ENCODE results near the gene FRMD4B.

FRMD4B gene

GRCh38 chr3:69417541-69418078 lies 31.7 kb upstream of the FRMD4B start:
- Histone ChIP-seq H3K9ac (ENCODE audit: low read length) (no peak overlapping the region), H3K4me3 (ENCODE audit: low read length) (no peak overlapping the region), H3K9me3 (ENCODE audit: control insufficient read depth, low read length) (no peaks in the 10 kb centered on the region), H3K36me3 (ENCODE audit: control insufficient read depth, insufficient read depth, low read length) (no peaks in the 10 kb centered on the region), H3K4me1 (ENCODE audit: control insufficient read depth, insufficient read depth, low read length) (no peaks in the 10 kb centered on the region), H3K27me3 (ENCODE audit: control insufficient read depth, insufficient read depth, low read length) (no peaks in the 10 kb centered on the region)

- H3K27me3 ChIP-seq (ENCODE audit: control insufficient read depth, insufficient read depth, low read length): no peaks in the 10 kb centered on the region
- H3K9me3 ChIP-seq (ENCODE audit: control insufficient read depth, low read length): no peaks in the 10 kb centered on the region
- no peaks in the 10 kb centered on the region for H3K4me1 ChIP-seq (ENCODE audit: control insufficient read depth, insufficient read depth, low read length)
- H3K36me3 ChIP-seq (ENCODE audit: control insufficient read depth, insufficient read depth, low read length): no peaks in the 10 kb centered on the region
- H3K4me3 ChIP-seq (ENCODE audit: low read length): no peak overlapping the region
- no peak overlapping the region for H3K9ac ChIP-seq (ENCODE audit: low read length)
Observed at GRCh38 chr3:69413551-69414207, 27.8 kb upstream of the FRMD4B start.

GRCh38 chr3:69411346-69411745 lies 25.5 kb upstream of the FRMD4B start:
- no peaks in the 10 kb centered on the region for H3K27me3 ChIP-seq (ENCODE audit: control insufficient read depth, insufficient read depth, low read length)
- H3K9ac ChIP-seq (ENCODE audit: low read length): no peak overlapping the region
- no peak overlapping the region for H3K4me3 ChIP-seq (ENCODE audit: low read length)
- H3K9me3 ChIP-seq (ENCODE audit: control insufficient read depth, low read length): no peaks in the 10 kb centered on the region
- no peaks in the 10 kb centered on the region for H3K4me1 ChIP-seq (ENCODE audit: control insufficient read depth, insufficient read depth, low read length)
- no peaks in the 10 kb centered on the region for H3K36me3 ChIP-seq (ENCODE audit: control insufficient read depth, insufficient read depth, low read length)

- no peaks in the 10 kb centered on the region for H3K36me3 ChIP-seq (ENCODE audit: control insufficient read depth, insufficient read depth, low read length)
- H3K4me3 ChIP-seq (ENCODE audit: low read length): no peak overlapping the region
- no peaks in the 10 kb centered on the region for H3K9me3 ChIP-seq (ENCODE audit: control insufficient read depth, low read length)
- H3K27me3 ChIP-seq (ENCODE audit: control insufficient read depth, insufficient read depth, low read length): no peaks in the 10 kb centered on the region
- no peak overlapping the region for H3K9ac ChIP-seq (ENCODE audit: low read length)
- no peaks in the 10 kb centered on the region for H3K4me1 ChIP-seq (ENCODE audit: control insufficient read depth, insufficient read depth, low read length)
Observed at GRCh38 chr3:69410301-69410700, 24.4 kb upstream of the FRMD4B start.

- Histone ChIP-seq H3K27me3 (ENCODE audit: control insufficient read depth, insufficient read depth, low read length) (no peaks in the 10 kb centered on the region), H3K4me3 (ENCODE audit: low read length) (no peak overlapping the region), H3K9me3 (ENCODE audit: control insufficient read depth, low read length) (no peaks in the 10 kb centered on the region), H3K36me3 (ENCODE audit: control insufficient read depth, insufficient read depth, low read length) (no peaks in the 10 kb centered on the region), H3K9ac (ENCODE audit: low read length) (no peak overlapping the region), H3K4me1 (ENCODE audit: control insufficient read depth, insufficient read depth, low read length) (no peaks in the 10 kb centered on the region)
Observed at GRCh38 chr3:69409831-69410230, 23.9 kb upstream of the FRMD4B start.

GRCh38 chr3:69409011-69409410 lies 23.1 kb upstream of the FRMD4B start:
- H3K4me3 ChIP-seq (ENCODE audit: low read length): no peak overlapping the region
- H3K36me3 ChIP-seq (ENCODE audit: control insufficient read depth, insufficient read depth, low read length): no peaks in the 10 kb centered on the region
- no peaks in the 10 kb centered on the region for H3K9me3 ChIP-seq (ENCODE audit: control insufficient read depth, low read length)
- H3K4me1 ChIP-seq (ENCODE audit: control insufficient read depth, insufficient read depth, low read length): no peaks in the 10 kb centered on the region
- no peaks in the 10 kb centered on the region for H3K27me3 ChIP-seq (ENCODE audit: control insufficient read depth, insufficient read depth, low read length)
- H3K9ac ChIP-seq (ENCODE audit: low read length): no peak overlapping the region

GRCh38 chr3:69408542-69408941 lies 22.7 kb upstream of the FRMD4B start:
- Histone ChIP-seq H3K4me1 (ENCODE audit: control insufficient read depth, insufficient read depth, low read length) (no peaks in the 10 kb centered on the region), H3K27me3 (ENCODE audit: control insufficient read depth, insufficient read depth, low read length) (no peaks in the 10 kb centered on the region), H3K9ac (ENCODE audit: low read length) (no peak overlapping the region), H3K4me3 (ENCODE audit: low read length) (no peak overlapping the region), H3K9me3 (ENCODE audit: control insufficient read depth, low read length) (no peaks in the 10 kb centered on the region), H3K36me3 (ENCODE audit: control insufficient read depth, insufficient read depth, low read length) (no peaks in the 10 kb centered on the region)

GRCh38 chr3:69407908-69408307 lies 22.0 kb upstream of the FRMD4B start:
- Histone ChIP-seq H3K4me1 (ENCODE audit: control insufficient read depth, insufficient read depth, low read length) (no peaks in the 10 kb centered on the region), H3K36me3 (ENCODE audit: control insufficient read depth, insufficient read depth, low read length) (no peaks in the 10 kb centered on the region), H3K9ac (ENCODE audit: low read length) (no peak overlapping the region)

GRCh38 chr3:69406163-69406562 lies 20.3 kb upstream of the FRMD4B start:
- Histone ChIP-seq H3K4me3 (ENCODE audit: low read length) (no peak overlapping the region), H3K4me1 (ENCODE audit: control insufficient read depth, insufficient read depth, low read length) (no peaks in the 10 kb centered on the region), H3K27me3 (ENCODE audit: control insufficient read depth, insufficient read depth, low read length) (no peaks in the 10 kb centered on the region), H3K36me3 (ENCODE audit: control insufficient read depth, insufficient read depth, low read length) (no peaks in the 10 kb centered on the region), H3K9ac (ENCODE audit: low read length) (no peak overlapping the region), H3K9me3 (ENCODE audit: control insufficient read depth, low read length) (no peaks in the 10 kb centered on the region)

More at GRCh38 chr3:69407908-69408307, 22.0 kb upstream of the FRMD4B start:
- Histone ChIP-seq H3K4me3 (ENCODE audit: low read length) (no peak overlapping the region), H3K27me3 (ENCODE audit: control insufficient read depth, insufficient read depth, low read length) (no peaks in the 10 kb centered on the region), H3K9me3 (ENCODE audit: control insufficient read depth, low read length) (no peaks in the 10 kb centered on the region)

- no peaks in the 10 kb centered on the region for H3K36me3 ChIP-seq (ENCODE audit: control insufficient read depth, insufficient read depth, low read length)
- H3K27me3 ChIP-seq (ENCODE audit: control insufficient read depth, insufficient read depth, low read length): no peaks in the 10 kb centered on the region
Observed at GRCh38 chr3:69405067-69405466, 19.2 kb upstream of the FRMD4B start.

GRCh38 chr3:69403454-69403853 lies 17.6 kb upstream of the FRMD4B start:
- Histone ChIP-seq H3K36me3 (ENCODE audit: control insufficient read depth, insufficient read depth, low read length) (no peaks in the 10 kb centered on the region), H3K9ac (ENCODE audit: low read length) (no peak overlapping the region), H3K9me3 (ENCODE audit: control insufficient read depth, low read length) (no peaks in the 10 kb centered on the region), H3K27me3 (ENCODE audit: control insufficient read depth, insufficient read depth, low read length) (no peaks in the 10 kb centered on the region), H3K4me3 (ENCODE audit: low read length) (no peak overlapping the region), H3K4me1 (ENCODE audit: control insufficient read depth, insufficient read depth, low read length) (no peaks in the 10 kb centered on the region)

More at GRCh38 chr3:69405067-69405466, 19.2 kb upstream of the FRMD4B start:
- no peak overlapping the region for H3K4me3 ChIP-seq (ENCODE audit: low read length)
- no peaks in the 10 kb centered on the region for H3K9me3 ChIP-seq (ENCODE audit: control insufficient read depth, low read length)
- H3K4me1 ChIP-seq (ENCODE audit: control insufficient read depth, insufficient read depth, low read length): no peaks in the 10 kb centered on the region
- H3K9ac ChIP-seq (ENCODE audit: low read length): no peak overlapping the region

- Histone ChIP-seq H3K9me3 (ENCODE audit: control insufficient read depth, low read length) (no peaks in the 10 kb centered on the region), H3K4me3 (ENCODE audit: low read length) (no peak overlapping the region), H3K36me3 (ENCODE audit: control insufficient read depth, insufficient read depth, low read length) (no peaks in the 10 kb centered on the region), H3K9ac (ENCODE audit: low read length) (no peak overlapping the region), H3K4me1 (ENCODE audit: control insufficient read depth, insufficient read depth, low read length) (no peaks in the 10 kb centered on the region), H3K27me3 (ENCODE audit: control insufficient read depth, insufficient read depth, low read length) (no peaks in the 10 kb centered on the region)
Observed at GRCh38 chr3:69400683-69401082, 14.8 kb upstream of the FRMD4B start.

GRCh38 chr3:69392850-69393249 lies 7.0 kb upstream of the FRMD4B start:
- Histone ChIP-seq H3K4me1 (ENCODE audit: control insufficient read depth, insufficient read depth, low read length) (no peaks in the 10 kb centered on the region), H3K27me3 (ENCODE audit: control insufficient read depth, insufficient read depth, low read length) (peaks cover 6% of the 10 kb centered on the region), H3K36me3 (ENCODE audit: control insufficient read depth, insufficient read depth, low read length) (no peaks in the 10 kb centered on the region), H3K9ac (ENCODE audit: low read length) (no peak overlapping the region), H3K4me3 (ENCODE audit: low read length) (no peak overlapping the region), H3K9me3 (ENCODE audit: control insufficient read depth, low read length) (no peaks in the 10 kb centered on the region)
